Fibroblast of upper back skin (primary cell): ENCODE measurements around the gene GLT1D1.

ENCODE experiments used
- DNase-seq: peaks from one replicate; pipeline ENCODE4 v3.0.0-alpha.2; 2013

Gene GLT1D1

DNA sequence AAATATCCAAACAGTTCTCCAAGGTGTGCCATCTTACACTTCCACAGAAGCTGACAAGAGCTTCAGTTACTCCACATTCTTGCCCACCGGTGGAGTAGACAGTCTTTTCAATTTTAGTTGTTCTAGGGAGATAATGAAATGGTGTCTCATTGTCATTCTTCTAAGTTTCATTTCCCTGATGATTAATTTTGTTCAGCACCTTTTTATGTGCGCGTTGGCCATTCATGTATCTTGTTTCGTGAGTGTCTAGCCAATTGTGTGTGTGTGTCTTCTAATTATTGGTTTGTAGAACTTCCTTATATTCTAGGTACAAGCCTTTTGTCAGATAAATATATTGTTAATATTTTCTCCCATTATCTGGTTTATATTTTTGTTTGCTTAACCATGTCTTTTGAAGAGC is 63.1 kb downstream of the GLT1D1 start:
- no peak for DNase-seq

DNA sequence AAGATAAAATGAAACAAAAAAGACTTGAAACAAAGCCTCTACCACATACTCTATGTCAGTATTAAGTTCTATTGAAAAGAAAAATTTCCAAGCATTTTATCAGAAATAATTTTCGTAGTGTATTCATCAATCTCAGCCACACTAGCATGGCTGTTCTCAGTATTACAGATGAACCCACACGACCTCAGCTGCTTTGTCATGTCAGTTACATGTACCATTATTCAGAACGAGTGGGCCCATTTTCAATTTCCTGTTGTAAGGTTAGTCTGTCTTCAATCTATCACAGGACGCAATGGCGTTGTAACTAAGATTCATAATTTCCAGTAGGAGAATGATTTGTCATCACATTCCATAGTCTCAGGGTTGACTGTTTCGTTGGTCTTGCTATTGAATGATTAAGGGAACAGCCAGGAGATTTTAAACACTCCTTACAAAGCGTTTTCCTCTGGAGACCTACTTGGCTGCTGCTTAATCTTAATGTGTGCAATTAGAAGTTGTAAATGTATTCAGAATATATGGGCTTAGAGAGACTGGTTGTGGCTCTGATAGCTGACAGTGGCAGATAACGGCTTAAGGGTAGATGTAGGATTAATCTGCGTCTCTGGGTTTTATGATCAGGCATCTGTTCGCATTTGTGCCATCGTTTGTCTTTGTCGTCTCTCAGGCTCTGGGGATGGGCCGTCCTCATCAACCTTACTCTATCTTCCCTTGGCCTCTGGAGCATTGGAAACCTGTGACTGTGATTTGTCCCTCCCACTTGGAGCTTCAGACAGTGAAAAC is 65.4 kb downstream of the GLT1D1 start:
- DNase-seq: no peak

GRCh38 chr12:128920468-128920867 is 67.2 kb downstream of the GLT1D1 start:
- DNase-seq: no peak

DNA sequence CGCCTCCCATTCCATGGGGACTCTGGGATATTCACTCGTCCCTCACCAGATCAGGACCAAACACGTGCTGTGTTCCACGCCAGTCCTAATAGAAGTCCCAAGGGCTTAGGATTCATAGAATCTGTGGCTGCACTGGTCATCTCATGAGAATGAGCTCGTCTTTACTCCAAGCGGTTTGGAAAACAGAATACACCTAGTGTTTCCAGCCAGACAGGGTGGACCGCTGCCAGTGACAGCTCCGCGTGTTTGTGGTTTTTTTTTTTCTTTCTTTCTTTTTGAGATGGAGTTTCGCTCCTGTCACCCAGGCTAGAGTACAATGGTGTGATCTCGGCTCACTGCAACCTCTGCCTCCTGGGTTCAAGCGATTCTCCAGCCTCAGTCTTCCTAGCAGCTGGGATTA is 75.1 kb downstream of the GLT1D1 start:
- DNase-seq: no peak

DNA sequence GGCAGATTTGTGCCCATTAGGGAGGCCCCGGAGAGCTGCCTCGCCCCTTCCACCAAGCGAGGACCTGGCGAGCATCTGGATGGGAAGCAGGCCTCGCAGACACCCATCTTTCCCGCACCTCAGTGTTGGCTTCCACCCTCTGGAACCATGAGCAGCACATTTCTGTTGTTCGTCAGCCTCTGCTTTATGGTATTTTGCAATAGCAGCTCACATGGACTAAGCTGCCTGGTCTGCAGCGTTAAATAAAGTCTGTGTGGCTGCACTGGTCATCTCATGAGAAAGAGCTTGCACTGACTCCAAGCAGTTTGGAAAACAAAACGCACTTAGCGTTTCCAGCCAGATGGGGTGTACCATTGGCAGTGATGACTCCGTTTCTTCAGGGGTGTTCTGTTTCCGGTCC is 75.8 kb downstream of the GLT1D1 start:
- DNase-seq: no peak

GRCh38 chr12:128930606-128931005 is 77.3 kb downstream of the GLT1D1 start:
- DNase-seq: no peak

GRCh38 chr12:128932521-128932920 is 79.2 kb downstream of the GLT1D1 start:
- no peak for DNase-seq

GRCh38 chr12:128933039-128933438 is 79.8 kb downstream of the GLT1D1 start:
- DNase-seq: no peak

DNA sequence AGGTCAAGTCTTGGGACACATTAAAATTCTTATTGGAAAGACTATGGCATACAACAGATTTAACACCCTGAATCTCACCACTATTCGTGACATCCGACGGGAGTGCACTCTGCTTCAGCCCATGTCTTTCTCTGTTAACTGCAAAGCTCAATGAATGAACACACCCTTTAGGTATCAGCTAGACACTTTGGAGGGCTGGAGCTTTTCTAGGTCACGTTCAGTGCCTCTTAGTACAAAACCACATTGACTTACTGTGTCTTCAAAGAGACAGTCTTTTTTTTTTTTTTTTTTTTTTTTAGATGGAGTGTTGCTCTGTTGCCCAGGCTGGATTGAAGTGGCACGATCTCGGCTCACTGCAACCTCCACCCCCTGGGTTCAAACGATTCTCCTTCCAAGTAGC is 80.6 kb downstream of the GLT1D1 start:
- no peak for DNase-seq

- no peak for DNase-seq
Observed at GRCh38 chr12:128938886-128939285, 85.6 kb downstream of the GLT1D1 start.

- no peak for DNase-seq
Observed at GRCh38 chr12:128940090-128940888, 87.0 kb downstream of the GLT1D1 start.

DNA sequence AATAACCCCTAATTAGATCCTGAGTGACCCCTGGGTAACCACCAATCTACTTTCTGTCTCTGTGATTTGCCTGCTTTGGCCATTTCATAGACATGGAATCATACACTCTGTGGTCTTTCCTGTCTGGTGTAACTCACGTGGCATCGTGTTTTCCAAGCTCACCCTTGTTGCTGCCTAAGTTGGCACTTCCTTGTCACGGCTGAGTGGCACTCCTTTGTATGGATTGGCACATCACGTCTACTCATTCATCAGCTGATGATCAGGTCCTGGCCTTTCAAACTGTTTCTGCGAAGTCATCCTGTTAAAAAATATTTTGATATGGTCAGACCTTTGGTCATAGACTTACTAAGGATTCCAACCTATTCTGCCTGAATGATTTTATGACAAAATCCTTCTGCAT is 87.7 kb downstream of the GLT1D1 start:
- no peak for DNase-seq

- DNase-seq: no peak
Observed at GRCh38 chr12:128942960-128943477, 89.7 kb downstream of the GLT1D1 start.

DNA sequence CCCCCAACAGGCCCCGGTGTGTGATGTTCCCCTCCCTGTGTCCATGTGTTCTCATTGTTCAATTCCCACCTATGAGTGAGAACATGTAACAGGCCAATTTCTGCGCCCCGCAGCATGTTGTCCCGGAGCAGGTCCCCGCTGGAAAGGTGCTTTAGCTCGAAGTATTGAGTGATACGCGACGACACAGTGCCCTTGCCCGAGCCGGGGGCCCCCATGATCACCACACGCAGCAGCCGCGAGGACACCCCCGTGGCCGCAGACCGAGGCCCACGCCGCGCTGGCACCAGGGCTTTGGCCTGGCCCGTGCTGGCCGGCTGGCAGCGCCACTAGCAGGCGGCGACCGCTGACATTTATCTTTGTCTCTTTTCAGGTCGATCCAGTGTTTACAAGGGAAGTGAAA is 91.7 kb downstream of the GLT1D1 start:
- DNase-seq: no peak

DNA sequence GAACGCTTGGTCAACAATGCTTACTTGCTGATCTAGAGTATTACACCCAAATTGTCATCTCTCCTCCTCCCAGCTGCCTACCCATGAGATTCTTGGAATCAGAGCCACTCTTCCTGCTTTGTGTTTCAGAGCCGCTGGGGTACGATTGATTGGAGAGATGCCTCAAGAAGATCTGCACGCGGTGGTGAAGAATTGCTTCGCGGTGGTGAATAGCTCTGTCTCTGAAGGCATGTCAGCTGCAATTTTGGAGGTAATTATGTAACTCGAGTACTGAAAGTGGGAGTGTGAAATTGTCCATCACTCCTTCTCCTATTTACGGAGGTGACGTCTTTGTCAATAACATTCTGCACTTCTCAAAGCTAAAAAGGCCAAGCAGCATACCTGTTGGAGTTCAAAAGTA is 93.9 kb downstream of the GLT1D1 start:
- DNase-seq: no peak

- no peak for DNase-seq
Observed at GRCh38 chr12:128949086-128949485, 95.8 kb downstream of the GLT1D1 start.

- DNase-seq: no peak
Observed at GRCh38 chr12:128951448-128951847, 98.2 kb downstream of the GLT1D1 start.

DNA sequence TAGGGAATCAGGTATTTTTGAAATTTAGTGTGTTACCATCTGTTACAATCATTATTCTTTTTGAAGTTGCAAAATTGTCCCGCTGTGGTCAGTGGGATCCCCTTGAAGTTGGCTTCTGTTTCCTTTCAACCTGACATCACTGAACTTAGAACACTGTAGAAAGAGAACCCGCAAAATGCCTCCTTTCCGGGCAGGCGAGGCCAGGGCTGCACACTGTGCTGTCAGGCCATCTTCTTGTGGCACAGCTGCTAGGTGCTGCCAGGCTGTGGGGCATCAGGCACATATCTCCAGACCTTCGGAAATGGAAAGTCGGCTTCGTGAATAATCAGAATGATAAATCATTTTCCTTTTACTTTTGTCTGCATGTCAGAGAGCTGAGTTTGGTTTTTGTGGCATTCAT is 103.5 kb downstream of the GLT1D1 start:
- no peak for DNase-seq

DNA sequence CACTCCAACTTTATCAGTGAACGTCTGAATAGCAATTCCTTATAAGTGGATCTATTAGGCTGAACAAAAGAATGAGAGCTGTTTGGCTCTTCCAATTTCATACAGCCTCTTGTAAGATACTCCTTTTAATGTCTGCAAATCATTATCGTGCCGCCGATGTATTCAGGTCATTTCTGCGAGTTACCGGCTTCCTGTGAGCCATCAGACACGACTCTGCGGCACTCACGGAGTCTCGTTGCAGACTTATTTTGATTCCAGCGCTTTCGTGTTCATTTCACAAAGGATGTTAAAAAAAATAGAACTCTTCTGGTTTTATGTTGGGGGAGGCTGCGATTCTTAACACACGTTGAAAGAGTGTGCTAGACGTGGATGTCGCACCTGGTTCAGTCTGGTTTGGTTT is 106.6 kb downstream of the GLT1D1 start:
- DNase-seq: no peak

DNA sequence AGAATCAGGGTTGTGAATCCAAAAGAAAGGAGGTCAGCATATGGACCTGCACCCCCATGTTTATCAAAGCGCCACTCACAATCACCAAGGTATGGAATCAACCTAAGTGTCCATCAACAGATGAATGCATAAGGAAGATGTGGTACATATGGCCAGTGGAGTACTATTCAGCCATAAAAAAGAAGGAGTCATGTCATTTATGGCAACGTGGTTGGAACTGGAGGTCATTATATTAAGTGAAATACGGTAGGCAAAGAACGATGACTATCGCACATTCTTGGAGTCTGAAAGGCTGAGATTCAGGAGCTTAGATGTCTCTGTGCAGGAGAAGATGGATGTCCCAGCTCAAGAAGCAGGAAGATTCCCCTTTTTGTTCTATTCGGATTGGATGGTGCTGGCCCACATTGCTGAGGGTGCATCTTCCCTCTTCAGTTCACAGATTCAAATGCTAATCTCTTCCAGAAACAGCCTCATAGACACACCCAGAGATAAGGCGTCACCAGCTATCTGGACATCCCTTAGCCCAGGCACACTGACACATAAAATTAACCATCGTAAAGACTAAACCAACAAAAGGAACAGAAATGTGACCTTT is 108.1 kb downstream of the GLT1D1 start:
- no peak for DNase-seq

DNA sequence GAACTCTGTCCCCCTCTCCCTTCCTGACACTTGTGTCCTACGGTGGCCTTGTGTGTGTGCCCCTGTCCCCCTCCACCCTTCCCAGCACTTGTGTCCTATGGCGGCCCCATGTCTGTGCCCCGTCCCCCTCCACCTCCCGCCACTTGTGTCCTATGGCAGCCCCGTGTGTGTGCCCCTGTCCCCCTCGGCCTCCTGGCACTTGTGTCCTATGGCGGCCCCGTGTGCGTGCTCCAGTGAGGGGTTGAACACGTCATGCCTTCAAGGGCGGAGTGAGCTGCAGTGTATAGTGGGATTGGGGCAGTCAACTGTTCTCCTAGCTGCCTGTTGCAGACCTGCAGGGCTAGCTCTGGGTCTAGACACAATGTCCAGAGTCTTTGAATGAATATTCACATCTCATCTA is 108.7 kb downstream of the GLT1D1 start:
- DNase-seq: no peak

GRCh38 chr12:128966203-128966810 is 113.0 kb downstream of the GLT1D1 start:
- no peak for DNase-seq

- DNase-seq: no peak
Observed at GRCh38 chr12:128968668-128969067, 115.4 kb downstream of the GLT1D1 start.
